Measurements from ENCODE around the gene IL1R2.

Gene IL1R2

DNA sequence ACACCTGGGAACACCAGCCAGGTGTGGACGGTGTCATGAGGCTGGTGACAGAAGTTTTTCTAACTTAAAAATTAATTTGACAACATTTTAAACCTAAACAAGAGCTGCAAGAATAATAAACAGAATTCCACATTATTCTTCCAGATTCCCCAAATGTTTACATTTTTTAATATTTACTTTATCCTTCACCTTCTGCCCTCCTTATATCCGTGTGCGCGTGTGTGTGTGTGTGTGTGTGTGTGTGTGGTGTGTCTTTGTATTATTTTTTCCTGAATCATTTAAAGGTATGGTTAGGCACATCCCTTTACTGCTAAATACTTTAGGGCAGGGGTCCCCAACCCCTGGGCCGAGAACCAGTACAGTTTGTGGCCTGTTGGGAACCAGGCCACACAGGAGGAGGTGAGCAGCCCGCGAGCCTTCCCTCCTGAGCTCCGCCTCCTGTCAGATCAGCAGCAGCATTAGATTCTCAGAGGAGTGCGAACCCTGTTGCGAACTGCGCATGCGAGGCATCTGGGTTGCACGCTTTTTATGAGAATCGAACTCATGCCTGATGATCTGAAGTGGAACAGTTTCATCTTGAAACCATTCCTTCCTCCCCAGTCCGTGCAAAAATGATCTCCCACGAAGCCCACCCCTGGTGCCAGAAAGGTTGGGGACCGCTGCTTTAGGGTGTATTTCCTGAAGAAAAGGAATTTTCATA, 16.4 kb upstream of the IL1R2 start:
- no peak for DNase-seq

DNA sequence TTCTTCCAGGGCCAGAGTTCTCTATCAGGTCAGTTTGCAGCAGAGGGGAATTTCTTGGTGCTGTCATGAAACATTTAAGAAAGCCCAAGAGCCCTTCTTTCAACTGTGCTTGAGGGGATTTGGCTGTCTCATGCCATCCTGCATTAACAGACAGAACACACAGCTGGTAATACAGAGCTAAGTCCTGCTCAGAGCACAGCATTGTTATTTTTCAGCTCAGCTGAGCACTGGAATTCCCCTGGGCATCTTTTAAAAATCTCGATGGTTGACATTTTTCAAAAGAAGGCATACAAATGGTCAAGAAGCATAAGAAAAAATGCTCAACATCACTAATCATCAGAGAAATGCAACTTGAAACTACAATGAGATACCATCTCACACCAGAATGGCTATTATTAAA, 14.9 kb upstream of the IL1R2 start:
- DNase-seq = no peak

DNA sequence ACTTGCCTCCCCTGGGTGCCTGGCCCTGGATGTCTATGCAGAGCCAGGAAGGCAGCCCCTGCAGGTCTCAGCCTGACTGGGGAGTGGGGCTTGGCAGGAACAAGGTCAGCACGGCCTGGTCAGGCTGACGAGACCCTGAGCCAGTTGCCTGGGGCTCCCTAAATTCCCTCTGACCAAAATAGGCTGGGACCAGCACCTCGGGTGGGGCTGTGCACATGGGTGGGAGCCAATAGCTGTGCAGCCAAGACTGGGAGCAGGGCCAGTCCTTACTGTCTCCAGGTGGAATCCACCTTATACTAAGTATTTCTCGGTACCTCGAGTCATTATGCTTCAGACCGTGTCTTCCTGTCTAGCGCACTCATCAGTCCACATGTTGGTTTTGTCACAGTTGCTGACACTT, 11.4 kb upstream of the IL1R2 start:
- no peak for DNase-seq

DNA sequence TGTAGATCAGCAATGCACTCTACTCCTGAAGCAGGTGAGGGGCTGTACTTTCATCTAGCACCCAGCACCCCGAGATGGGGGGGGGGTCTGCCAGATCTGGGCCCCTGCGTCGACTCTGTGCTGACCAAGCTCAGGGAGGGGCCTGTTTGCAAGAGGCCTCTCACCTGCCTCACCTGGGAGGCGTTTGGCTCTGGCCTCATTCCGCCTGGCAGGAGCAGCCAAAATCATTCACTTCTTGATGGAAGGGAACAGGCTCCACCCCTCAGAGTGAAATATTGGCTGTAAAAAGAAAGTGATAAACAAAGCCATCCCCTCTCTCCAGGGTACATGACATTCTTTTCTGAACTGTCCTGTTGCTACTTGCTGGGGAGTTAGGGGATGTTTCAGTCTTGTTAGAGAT, 10.7 kb upstream of the IL1R2 start:
- no peak for DNase-seq

DNA sequence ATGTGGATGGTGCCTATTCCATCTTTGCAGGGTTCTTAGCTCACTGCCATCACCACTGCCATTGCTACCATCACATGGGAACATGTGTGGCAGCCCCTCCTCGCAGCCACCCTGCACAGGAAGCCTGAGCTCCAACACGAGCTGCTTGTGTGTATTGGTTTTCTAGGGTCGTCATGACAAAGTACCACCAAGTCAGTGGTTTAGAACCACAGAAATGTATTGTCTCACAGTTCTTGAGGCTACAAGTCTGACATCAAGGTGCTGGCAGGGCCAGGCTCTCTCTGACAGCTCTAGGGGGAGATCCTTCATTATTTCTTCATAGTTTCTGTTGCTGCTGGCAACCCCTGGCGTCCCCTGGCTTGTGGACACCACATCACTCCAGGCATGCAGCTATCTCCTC, 10.3 kb upstream of the IL1R2 start:
- DNase-seq = no peak

DNA sequence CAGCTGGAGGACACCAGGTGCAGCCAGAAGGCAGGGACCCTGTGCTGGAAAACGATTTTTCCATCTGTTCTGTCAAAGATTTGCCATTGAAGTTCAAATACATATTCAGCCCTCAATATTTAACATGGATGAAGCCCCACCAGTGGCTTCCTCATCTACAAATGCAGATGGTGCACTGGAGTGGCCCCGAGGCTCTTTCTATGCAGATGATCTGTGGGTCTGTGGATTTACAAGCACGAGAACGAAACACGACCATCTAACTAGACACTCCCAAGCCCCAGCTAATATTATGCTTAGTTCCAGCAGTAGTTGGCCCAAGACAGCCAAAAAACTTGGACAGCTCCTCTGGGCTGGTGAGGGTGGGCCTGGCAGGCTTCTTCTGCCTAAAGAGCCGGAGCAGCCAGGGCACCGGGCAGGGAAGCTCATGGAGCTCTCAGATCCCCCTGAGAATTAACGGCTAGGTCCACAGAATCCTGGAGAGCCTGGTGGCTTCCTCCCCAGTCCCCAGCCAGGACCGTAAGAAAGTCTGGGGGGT, 9.2 kb upstream of the IL1R2 start:
- DNase-seq = no peak

DNA sequence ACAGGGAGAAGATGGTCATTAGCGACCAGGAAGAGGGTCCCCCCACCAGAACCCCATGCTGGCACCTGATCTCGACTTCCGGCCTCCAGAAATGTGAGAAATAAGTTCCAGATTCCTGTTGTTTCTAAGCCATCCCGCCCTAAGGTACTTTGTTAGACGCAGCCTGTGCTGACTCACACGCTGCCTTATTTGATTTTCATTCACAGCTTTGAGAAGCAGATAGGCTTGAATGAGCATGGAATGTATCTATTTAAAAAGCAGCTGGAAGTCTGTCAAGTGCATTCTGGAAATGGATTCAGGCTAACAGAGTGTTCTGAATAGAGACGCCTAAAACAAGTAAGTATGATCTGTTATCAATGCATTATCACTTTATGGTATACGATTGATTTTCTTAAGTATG, 8.3 kb upstream of the IL1R2 start:
- peak; percentile 19 for DNase-seq

DNA sequence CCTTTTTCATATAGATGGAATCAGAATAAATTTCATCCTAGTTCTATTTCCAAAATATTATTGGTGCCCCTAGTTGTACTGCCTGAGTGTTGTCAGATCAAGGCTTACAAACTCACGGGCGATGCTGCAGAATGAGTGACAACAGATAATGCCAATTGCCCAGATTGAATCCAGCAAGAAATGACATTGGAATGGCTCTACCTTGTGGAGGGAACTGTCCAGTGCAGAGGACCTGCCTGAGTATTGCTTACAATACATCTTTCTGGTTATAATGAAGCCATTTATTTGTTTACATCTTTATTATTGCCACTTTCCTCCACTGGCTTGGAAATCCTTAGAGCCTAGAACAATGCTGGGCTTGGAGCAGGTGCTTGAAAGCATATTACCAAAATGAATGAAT, 7.8 kb upstream of the IL1R2 start:
- no peak for DNase-seq

DNA sequence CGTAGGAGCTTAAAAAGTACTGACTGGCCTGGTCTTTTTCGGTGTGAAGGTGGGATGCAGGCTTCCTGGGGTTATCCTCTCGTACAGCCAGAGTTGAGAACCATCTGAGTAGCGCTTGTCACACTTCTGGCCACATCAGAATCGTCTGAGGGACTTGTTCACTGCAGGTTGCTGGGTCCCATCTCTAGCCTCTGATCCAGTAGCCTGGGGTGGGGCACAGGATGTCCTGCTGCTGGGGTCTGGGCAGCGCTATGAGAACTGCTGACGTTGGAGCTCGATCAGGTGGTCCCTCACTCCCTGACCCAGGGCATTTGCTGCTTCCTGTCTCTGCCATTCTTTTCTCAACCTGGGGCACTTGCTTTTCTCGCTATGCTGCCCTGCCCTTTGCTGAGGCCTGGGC, 7.1 kb upstream of the IL1R2 start:
- DNase-seq = no peak

DNA sequence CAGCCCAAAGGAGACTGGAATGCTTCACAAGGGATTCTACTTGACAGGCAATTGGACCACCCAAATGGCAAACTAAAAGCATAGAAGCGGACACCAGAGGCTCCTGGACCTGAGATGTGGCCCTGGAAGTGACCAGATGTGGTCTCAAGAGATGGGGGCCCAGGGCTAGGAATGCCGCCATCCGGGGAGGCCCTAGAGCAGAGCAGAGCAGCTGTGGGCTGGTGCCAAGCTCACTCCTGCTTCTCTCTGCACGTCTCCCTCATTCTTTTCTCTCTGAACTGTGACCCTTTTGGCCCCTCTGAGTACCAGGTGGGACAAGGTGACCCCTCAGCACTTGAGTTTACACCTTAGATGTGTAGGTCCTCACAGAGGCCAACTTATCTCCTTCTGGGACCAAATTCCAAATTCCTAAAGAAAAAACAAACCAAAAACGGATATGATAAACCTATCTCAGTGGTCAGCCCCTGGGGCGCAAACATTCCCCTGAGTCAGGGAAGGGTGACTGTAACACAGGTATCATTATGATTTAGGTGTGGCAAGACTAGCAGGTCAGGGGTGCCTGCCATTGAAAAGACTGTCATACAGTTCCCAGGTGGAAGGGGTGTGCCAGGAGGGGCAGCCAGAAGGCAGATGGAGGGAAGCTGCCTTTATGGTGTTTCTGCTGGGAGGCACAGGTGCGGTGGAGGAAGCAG, 6.5 kb upstream of the IL1R2 start:
- DNase-seq = no peak

DNA sequence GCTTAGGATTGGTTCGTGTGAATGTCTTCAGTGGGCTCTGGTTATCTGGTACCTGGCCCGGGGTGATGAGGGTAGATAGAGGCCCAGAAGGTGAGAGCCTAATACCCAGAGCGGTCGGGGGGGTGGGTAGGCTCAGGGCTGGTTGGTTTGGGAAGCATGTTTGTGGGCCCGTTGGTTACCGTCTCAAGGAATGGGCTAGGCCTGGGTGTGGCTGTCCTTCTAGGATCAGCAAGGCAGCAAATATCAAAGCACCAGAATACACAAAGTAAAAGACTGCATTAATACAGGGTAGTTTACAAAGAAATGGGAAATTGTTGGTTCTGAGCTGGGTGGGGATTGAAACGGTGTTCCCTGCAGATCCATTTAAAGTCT, 6.0 kb upstream of the IL1R2 start:
- DNase-seq = no peak

DNA sequence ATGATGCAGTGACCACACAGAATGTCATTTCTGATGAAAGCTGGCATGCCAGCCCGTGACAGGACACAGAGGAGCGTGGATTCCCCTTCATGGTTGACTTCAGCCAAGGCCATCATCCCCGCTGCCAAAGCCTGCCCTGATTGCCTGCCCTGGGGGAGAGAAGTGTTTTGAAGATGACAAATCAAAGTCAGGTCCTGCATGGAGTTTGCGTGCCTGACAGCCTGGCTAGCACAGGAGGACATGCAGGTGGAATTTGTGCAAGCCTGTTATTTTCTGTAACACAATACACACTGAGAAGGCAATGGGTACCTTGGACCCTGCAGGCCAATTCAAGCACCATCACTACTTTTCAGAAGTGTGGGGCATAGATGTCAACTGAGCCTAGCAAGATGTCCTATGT, 5.4 kb upstream of the IL1R2 start:
- DNase-seq = no peak

DNA sequence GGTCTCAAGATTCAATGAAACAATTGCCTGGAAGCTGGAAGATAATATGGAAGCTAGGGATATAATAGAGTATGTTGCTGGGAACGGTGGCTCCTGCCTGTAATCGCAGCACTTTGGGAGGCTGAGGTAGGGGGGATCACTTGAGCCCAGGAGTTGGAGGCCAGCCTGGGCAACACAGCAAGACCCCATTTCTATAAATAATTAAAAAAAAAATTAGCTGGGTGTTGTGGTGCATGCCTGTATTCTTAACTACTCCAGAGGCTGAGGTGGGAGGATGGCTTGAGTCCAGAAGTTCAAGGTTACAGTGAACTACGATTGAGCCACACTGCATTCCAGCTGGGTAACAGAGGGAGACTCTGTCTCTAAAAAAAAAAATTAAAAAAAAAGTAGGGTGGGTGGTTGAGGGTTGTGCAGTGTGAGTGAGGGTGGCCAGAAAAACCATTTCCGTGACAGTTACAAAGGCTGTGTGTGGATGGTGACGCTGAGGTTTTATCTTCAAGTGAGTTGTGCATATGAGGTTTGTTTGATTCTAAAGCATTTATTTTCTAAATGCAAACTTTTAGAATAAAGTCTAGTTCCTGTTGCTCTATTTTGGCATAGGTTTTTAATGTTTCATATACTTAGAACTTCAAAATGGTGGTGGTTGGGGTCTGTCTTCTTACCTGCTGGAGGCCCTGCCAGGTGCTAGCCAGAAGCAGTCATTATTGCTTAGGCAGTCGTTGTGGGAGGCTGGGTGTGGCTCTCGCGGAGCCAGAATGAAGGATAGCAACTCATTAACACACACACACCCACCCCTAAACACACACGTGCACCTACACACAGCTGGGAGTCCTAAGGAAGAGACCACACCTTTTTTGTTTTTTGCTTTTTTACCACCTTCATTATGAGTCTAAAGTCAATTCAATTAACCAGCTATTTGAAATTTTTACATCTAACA, 4.7 kb upstream of the IL1R2 start:
- no peak for DNase-seq

DNA sequence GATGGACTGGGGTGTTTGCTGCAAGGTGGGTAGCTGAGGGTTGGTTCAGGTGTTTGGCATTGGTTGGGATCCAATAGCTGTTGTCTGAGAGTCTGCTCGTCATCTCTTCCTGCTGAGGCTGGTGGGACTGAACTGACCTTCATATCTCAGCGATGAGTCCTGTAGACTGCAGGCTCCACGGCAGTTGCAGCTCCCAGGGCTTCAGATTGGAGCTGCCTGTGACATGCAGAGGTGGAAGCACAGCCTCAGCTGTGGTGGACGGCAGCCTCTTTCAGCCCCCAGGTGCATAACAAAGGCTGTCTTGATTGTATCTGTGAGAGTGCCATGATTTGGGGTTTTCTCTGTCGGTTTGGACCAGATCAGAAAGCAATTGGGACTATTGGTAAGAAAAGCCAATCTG, 3.9 kb upstream of the IL1R2 start:
- DNase-seq = no peak

DNA sequence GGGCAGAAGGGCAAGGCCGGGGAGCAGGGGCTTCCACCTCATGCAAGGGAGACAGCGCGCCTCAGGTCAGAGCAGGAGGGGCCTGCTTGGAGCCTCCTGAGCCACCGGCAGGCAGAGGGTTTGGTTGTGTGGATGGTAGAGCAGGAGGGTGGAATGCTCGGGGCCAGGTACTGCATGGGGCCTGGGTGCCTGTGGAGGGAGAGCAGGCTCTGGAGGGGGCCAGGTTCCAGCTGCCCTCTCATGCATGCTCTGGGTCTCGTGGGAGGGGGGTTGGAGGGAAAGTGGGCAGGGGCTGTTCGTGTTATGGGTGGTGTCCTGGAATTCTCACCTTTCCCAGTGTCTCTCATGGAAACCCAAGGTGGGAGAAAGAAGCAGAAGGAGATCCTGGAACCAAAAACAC, 3.2 kb upstream of the IL1R2 start:
- no peak for DNase-seq

DNA sequence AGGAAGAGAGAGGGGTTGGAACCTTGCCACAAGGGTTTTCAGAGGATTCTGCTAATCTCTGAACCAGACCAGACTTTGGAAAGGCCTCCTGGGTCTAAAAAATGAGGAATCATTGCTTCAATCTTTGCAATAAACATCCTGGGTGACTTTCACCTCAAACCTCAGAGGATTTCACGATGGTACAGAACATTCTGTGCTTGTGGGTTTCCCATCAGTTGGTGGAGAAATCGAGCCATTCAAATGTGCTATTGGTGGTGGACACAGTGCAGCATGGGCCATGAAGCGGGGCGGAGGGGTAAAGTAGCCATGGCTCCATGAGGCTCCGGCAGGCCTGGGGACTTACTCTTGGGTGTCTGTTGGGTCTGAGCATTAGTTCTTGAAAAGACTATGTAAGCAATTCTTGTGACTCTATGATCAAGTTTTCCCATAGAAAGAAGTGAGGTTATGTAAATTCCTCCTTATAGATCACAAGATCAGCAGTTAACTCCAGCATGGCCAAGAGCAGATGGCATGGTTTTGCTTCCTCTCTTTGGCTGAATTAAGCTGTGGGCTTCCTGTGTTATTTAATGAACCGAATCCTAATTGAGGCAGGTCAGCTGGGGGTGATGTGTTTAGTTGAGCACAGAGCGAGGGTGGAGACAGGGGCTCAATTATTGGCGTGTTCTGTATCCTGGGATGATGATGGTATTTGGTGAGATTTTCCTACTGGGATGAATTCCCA, 1.9 kb upstream of the IL1R2 start:
- DNase-seq = no peak

DNA sequence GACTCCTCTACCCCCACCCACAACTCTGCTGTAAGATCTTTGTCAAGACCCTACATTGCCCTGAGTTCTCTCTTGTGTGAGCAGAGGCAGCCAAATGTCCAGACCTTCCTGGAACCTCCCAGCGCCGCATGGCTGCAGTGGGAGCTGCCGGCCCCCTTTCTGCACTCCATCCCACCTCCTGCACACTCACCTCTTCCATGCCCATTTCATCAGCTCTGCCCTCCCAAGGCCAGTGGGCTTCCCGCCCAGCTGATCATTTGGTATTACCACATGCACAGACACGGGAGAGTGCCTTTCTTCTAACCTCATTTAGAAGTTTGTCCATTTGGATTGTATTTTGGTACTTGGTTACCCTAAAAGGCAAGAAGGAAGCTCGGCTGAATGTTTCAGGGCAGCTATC, 2.0 kb downstream of the IL1R2 start:
- DNase-seq = no peak

DNA sequence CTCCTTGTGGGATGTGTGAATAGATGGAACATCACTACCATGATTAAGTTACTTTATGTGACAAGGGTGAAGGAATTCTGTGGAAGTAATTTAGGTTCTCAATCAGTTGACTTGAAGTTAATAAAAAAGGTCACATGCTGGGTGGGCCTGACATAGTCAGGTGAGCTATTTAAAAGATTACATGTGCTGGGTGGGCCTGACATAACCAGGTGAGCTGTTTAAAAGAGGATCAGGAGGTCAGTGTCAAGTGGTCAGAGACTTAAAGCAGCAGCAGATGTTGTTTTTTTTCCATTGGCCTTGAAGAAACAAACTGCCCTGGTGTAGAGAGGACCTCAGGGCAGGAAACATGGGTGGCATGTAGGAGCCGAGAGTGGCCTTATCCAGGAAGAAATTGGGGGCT, 3.3 kb downstream of the IL1R2 start:
- no peak for DNase-seq

DNA sequence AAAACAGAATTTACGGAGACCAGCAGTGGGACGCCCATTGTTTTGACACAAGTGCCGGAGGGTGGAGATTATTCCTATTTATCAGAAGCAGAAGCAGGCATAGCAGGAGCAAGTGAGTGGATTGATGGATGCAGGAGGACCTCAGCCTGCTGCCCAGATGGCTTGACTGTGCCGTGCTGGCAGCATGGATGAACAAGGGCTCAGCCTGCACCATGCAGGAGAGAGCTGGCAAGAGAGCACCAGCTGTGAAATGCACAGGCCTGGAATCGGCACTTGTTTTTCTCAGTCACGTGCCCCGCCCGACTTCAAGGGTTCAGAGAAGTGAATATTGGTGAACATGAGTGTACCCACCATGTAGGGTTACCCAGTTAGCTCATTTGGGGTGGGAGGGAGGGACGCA, 4.0 kb downstream of the IL1R2 start:
- DNase-seq = no peak

DNA sequence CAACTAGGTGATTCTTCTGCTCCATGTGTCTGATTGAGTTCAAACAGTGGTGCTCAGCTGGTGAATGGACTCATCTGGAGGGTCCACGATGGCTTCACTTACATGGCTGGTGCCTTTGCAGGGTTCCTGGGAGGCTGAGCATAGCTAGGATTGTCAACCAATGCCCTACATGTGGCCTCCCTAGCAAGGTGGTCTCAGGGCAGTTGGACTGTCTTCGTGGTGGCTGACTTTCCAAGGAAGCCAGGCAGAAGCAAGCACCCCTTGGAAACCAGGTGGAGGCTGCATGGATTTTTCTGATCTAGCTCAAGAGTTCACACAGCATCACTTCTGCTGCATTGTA, 6.8 kb downstream of the IL1R2 start:
- no peak for DNase-seq

DNA sequence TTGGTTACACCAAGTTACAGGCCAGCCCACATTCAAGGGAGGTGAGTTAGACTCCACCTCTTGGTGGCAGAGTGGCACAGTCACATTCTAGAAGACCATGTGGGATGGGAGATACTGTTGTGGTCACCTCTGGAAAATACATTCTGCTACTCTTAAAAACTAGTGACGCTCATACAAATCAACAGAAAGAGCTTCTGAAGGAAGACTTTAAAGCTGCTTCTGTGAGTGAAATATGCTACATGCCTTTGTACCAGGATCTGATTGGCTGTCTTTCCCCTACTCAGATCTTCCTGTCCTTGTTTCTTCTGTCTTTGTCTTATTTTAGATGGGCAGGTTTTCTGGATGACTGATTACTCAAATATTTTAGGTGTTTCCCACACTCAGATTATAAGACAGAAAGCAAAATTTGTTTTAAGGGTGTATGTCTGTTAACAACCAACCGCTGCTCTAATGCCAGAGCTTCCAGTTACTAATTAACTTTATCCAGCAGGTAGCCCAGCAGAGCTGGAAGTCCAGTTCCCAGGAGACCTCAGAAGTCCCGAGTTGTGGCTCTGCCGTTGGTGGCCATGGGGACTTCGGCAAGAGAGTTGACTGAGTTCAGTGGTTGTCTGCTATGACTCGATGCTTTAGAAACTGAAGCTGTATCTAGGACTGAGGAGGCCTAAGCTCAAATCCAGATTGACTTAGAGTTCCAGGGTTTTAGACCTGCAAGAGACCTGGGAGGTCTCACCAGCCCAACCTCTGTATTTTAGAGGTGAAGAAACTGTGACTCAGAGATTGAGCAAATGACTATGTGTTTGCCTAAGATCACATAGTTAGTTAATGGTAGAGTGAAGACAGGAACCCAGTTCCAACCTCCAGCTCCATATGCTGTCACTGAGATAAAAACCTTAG, 7.4 kb downstream of the IL1R2 start:
- no peak for DNase-seq

DNA sequence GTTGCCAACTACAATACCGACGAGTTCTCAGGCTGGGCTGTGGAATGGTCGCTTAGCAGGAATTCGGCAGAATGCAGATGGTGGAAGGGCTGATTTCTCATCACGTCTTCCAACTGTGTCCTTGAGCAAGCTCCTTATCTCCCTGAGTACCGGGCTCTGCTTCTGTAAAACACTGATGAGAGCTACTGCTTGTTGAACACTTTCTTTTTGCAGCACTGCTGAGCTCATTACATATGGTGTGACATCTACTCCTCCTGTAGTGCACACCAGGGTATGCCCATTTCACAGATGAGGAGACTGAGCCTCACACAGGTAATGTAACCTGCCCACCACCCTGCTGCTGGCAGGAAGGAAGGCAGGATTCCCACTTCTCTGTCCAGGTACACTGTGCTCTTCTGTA, 8.3 kb downstream of the IL1R2 start:
- DNase-seq = no peak

All from NCI-H510A (cell line).